HUES48 (cell line): Measurements from ENCODE around the gene PPP4R2.

Experiments
- H3K27ac ChIP-seq: one replicate; pipeline ENCODE4 v1.7.0; 2013; ENCODE audit warnings: low read depth, low read length, inconsistent platforms
- H3K27me3 ChIP-seq: 2 replicates; pipeline ENCODE4 v1.6.1; 2013; ENCODE audit warnings: mild to moderate bottlenecking, low read length; ENCODE audit not compliant: control insufficient read depth, insufficient read depth
- H3K36me3 ChIP-seq: 2 replicates; pipeline ENCODE4 v1.6.1; 2013; ENCODE audit warnings: low read length; ENCODE audit not compliant: control insufficient read depth, insufficient read depth
- H3K4me1 ChIP-seq: 2 replicates; pipeline ENCODE4 v1.6.1; 2013; ENCODE audit warnings: mild to moderate bottlenecking, low read length; ENCODE audit not compliant: control insufficient read depth, insufficient read depth
- H3K4me3 ChIP-seq: 2 replicates; pipeline ENCODE4 v1.5.1; 2013; ENCODE audit warnings: mild to moderate bottlenecking, low read depth, low read length
- H3K9ac ChIP-seq: 2 replicates; pipeline ENCODE4 v1.6.1; 2013; ENCODE audit warnings: mild to moderate bottlenecking, low read depth, low read length, moderate library complexity
- H3K9me3 ChIP-seq: 2 replicates; pipeline ENCODE4 v1.6.1; 2013; ENCODE audit warnings: low read length; ENCODE audit not compliant: control insufficient read depth, insufficient read depth

PPP4R2 gene

GRCh38 chr3:72977060-72977808 lies 19.4 kb upstream of the PPP4R2 start:
- Histone ChIP-seq H3K27me3 (no peaks in the 10 kb centered on the region), H3K9ac (no peak overlapping the region), H3K4me3 (no peak overlapping the region), H3K36me3 (no peaks in the 10 kb centered on the region), H3K9me3 (no peaks in the 10 kb centered on the region), H3K27ac (no peak overlapping the region), H3K4me1 (peaks cover 11% of the 10 kb centered on the region)

GRCh38 chr3:72982609-72983366 lies 13.8 kb upstream of the PPP4R2 start:
- Histone ChIP-seq H3K9me3 (peaks cover 6% of the 10 kb centered on the region; the same call in 1 of the 2 replicates), H3K27me3 (no peaks in the 10 kb centered on the region), H3K4me1 (no peaks in the 10 kb centered on the region), H3K4me3 (no peak overlapping the region), H3K9ac (no peak overlapping the region), H3K36me3 (no peaks in the 10 kb centered on the region), H3K27ac (no peak overlapping the region)

- Histone ChIP-seq H3K9me3 (peaks cover 6% of the 10 kb centered on the region; the same call in 1 of the 2 replicates), H3K4me1 (no peaks in the 10 kb centered on the region), H3K27me3 (no peaks in the 10 kb centered on the region), H3K36me3 (no peaks in the 10 kb centered on the region), H3K27ac (no peak overlapping the region), H3K9ac (no peak overlapping the region), H3K4me3 (no peak overlapping the region)
Observed at GRCh38 chr3:72985576-72985975, 11.0 kb upstream of the PPP4R2 start.

- 0 out of 2 replicates have a peak, but pooled peaks cover 2% of the 10 kb centered on the region for H3K4me1 ChIP-seq
- H3K9ac ChIP-seq, result no peak overlapping the region
- H3K9me3 ChIP-seq, result no peaks in the 10 kb centered on the region
- H3K27me3 ChIP-seq, result no peaks in the 10 kb centered on the region
- H3K36me3 ChIP-seq, result no peaks in the 10 kb centered on the region
- H3K4me3 ChIP-seq, result no peak overlapping the region
- H3K27ac ChIP-seq, result no peak overlapping the region
Observed at GRCh38 chr3:72990701-72991395, 5.8 kb upstream of the PPP4R2 start.

- H3K27me3 ChIP-seq, result no peaks in the 10 kb centered on the region
- H3K27ac ChIP-seq, result no peak overlapping the region
- no peak overlapping the region for H3K4me3 ChIP-seq
Observed at GRCh38 chr3:72991522-72991921, 5.1 kb upstream of the PPP4R2 start.

GRCh38 chr3:72993391-72993790 lies 3.2 kb upstream of the PPP4R2 start:
- Histone ChIP-seq H3K4me3 (no peak overlapping the region), H3K27ac (no peak overlapping the region), H3K27me3 (no peaks in the 10 kb centered on the region), H3K9me3 (no peaks in the 10 kb centered on the region), H3K4me1 (peaks cover 5% of the 10 kb centered on the region), H3K9ac (no peak overlapping the region), H3K36me3 (peaks cover 4% of the 10 kb centered on the region)

More at GRCh38 chr3:72991522-72991921, 5.1 kb upstream of the PPP4R2 start:
- Histone ChIP-seq H3K4me1 (0 out of 2 replicates have a peak, but pooled peaks cover 2% of the 10 kb centered on the region), H3K9ac (no peak overlapping the region), H3K36me3 (no peaks in the 10 kb centered on the region), H3K9me3 (no peaks in the 10 kb centered on the region)

- H3K36me3 ChIP-seq, result peaks cover 24% of the 10 kb centered on the region
- no peak overlapping the region for H3K27ac ChIP-seq
- H3K27me3 ChIP-seq, result no peaks in the 10 kb centered on the region
- no peak overlapping the region for H3K9ac ChIP-seq
- no peak overlapping the region for H3K4me3 ChIP-seq
- H3K4me1 ChIP-seq, result peaks cover 10% of the 10 kb centered on the region
- no peaks in the 10 kb centered on the region for H3K9me3 ChIP-seq
Observed at GRCh38 chr3:72995337-72995736, 1.3 kb upstream of the PPP4R2 start.

- peaks cover 10% of the 10 kb centered on the region for H3K4me1 ChIP-seq
- H3K27ac ChIP-seq, result peak overlapping the region; percentile 99
- peaks cover 31% of the 10 kb centered on the region for H3K36me3 ChIP-seq
- H3K4me3 ChIP-seq, result peak overlapping the region; percentile 93
- no peaks in the 10 kb centered on the region for H3K9me3 ChIP-seq
- H3K9ac ChIP-seq, result peak overlapping the region; percentile 72
- H3K27me3 ChIP-seq, result no peaks in the 10 kb centered on the region
Observed at GRCh38 chr3:72996121-72996472, 514 bp upstream of the PPP4R2 start.

GRCh38 chr3:72997421-72997961 lies 880 bp downstream of the PPP4R2 start:
- Histone ChIP-seq H3K36me3 (peaks cover 44% of the 10 kb centered on the region), H3K4me3 (peak overlapping the region; percentile 93), H3K4me1 (peaks cover 10% of the 10 kb centered on the region), H3K27me3 (no peaks in the 10 kb centered on the region), H3K27ac (peak overlapping the region; percentile 99), H3K9me3 (no peaks in the 10 kb centered on the region), H3K9ac (peak overlapping the region; percentile 87)

- peak overlapping the region; percentile 93 for H3K4me3 ChIP-seq
- peaks cover 48% of the 10 kb centered on the region for H3K36me3 ChIP-seq
- H3K27ac ChIP-seq, result peak overlapping the region; percentile 36
Observed at GRCh38 chr3:72998466-72998865, 1.9 kb downstream of the PPP4R2 start.

More at GRCh38 chr3:72998466-72998865, 1.9 kb downstream of the PPP4R2 start:
- peaks cover 10% of the 10 kb centered on the region for H3K4me1 ChIP-seq
- H3K9ac ChIP-seq, result no peak overlapping the region
- no peaks in the 10 kb centered on the region for H3K27me3 ChIP-seq
- no peaks in the 10 kb centered on the region for H3K9me3 ChIP-seq
